ENCODE data around the gene KIF1B. TPM values are rescaled to one million over a fixed set of nuclear protein-coding genes. Genes with fewer than 3 reads are reported as not detected.

KIF1B gene
- total and polyA plus RNA-seq, 2 experiments from 2014 or later, result 21.5 to 68.4 TPM

DNA sequence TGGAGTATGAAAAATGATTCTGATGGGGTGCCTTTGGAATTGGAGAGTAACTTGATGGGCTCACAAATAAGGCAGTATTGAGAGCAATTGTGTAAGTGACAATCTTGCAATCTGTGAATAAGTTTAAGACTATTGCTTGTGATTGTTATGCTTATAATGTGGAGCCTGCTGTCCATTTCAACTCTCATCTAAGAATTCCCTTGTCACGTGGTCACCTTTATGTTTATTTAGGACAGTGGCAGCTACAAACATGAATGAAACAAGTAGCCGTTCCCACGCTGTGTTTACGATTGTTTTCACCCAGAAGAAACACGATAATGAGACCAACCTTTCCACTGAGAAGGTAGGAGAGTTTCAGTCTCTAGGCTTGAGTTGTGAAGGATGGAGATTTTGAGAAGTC lies 57.6 kb downstream of the KIF1B start:
- ATAC-seq (no peak), DNase-seq (ENCODE audit: low spot score) (no peak)
- Histone ChIP-seq H4K20me1 (replicated peaks; ENCODE audit: insufficient read depth) (no peaks in the 10 kb centered on the region), H3K4me2 (no peak overlapping the region), H3K4me3 (no peak overlapping the region), H3K36me3 (ENCODE audit: insufficient read depth) (peaks cover 17% of the 10 kb centered on the region; the same call in 1 of the 2 replicates), H3F3A (replicated peaks; ENCODE audit: low read depth) (no peaks in the 10 kb centered on the region), H3K27ac (ENCODE audit: low read depth) (0 out of 2 replicates have a peak overlapping the region, but pooled peaks have one; percentile 3), H2AFZ (no peak overlapping the region), H3K27me3 (ENCODE audit: insufficient read depth) (no peaks in the 10 kb centered on the region), H3K79me2 (replicated peaks; ENCODE audit: insufficient read depth) (no peaks in the 10 kb centered on the region), H3K4me1 (ENCODE audit: insufficient read depth) (no peaks in the 10 kb centered on the region), H3K9me2 (ENCODE audit: insufficient read depth) (no peaks in the 10 kb centered on the region)
- no peaks in the 10 kb centered on the region for H3K4me1 Mint-ChIP-seq
- H3K27ac Mint-ChIP-seq, result no peak overlapping the region
- no peak for TF ChIP-seq EZH2phosphoT487 (IDR thresholded peaks at IDR 0.05; ENCODE audit: unreplicated experiment)
- TF ChIP-seq, protein P1, sequence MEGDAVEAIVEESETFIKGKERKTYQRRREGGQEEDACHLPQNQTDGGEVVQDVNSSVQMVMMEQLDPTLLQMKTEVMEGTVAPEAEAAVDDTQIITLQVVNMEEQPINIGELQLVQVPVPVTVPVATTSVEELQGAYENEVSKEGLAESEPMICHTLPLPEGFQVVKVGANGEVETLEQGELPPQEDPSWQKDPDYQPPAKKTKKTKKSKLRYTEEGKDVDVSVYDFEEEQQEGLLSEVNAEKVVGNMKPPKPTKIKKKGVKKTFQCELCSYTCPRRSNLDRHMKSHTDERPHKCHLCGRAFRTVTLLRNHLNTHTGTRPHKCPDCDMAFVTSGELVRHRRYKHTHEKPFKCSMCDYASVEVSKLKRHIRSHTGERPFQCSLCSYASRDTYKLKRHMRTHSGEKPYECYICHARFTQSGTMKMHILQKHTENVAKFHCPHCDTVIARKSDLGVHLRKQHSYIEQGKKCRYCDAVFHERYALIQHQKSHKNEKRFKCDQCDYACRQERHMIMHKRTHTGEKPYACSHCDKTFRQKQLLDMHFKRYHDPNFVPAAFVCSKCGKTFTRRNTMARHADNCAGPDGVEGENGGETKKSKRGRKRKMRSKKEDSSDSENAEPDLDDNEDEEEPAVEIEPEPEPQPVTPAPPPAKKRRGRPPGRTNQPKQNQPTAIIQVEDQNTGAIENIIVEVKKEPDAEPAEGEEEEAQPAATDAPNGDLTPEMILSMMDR (conservative IDR thresholded peaks at IDR 0.05; ENCODE audit: low read depth in 2 of 2), result no peak
- H3K36me3 Mint-ChIP-seq (ENCODE audit: low read depth), result peaks cover 30% of the 10 kb centered on the region; the same call in 2 of the 3 replicates
- H3K27me3 Mint-ChIP-seq (ENCODE audit: insufficient read depth, low read depth, poor library complexity), result no peaks in the 10 kb centered on the region
- H3K4me3 Mint-ChIP-seq, result no peak overlapping the region
- no peaks in the 10 kb centered on the region for H3K9me3 Mint-ChIP-seq

DNA sequence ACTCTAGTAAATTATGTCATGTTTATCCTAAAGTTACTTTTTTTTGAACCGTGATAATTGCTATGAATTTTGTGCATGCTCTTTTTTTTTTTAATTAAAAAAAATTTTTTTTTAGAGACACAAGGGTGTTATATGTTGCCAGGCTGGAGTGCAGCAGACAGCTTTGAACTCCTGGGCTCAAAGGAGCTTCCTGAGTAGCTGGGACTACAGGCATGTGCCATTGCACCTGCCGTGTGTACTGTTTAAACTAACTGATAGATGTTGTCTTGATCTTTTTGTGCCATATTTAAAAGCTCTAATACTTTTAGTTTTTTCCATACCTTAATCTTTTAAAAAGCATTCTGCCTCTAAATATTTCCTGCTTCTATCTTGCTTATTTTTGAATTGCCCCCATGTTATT lies 60.7 kb downstream of the KIF1B start:
- Mint-ChIP-seq H3K4me3 (no peak overlapping the region), H3K27ac (no peak overlapping the region), H3K9me3 (no peaks in the 10 kb centered on the region), H3K36me3 (ENCODE audit: low read depth) (peaks cover 22% of the 10 kb centered on the region; the same call in 2 of the 3 replicates), H3K4me1 (no peaks in the 10 kb centered on the region), H3K27me3 (ENCODE audit: insufficient read depth, low read depth, poor library complexity) (no peaks in the 10 kb centered on the region)
- TF ChIP-seq ZNF331 (CRISPR knock-in tag; IDR thresholded peaks at IDR 0.05; ENCODE audit: low read depth) (no peak), EZH2phosphoT487 (IDR thresholded peaks at IDR 0.05; ENCODE audit: unreplicated experiment) (no peak), JUNB (IDR thresholded peaks at IDR 0.05; ENCODE audit: unreplicated experiment) (no peak), ZNF114 (CRISPR knock-in tag; IDR thresholded peaks at IDR 0.05) (no peak), STAT1 (IDR thresholded peaks at IDR 0.05; ENCODE audit: unreplicated experiment) (no peak), NANOG (IDR thresholded peaks at IDR 0.05; ENCODE audit: borderline replicate concordance) (no peak)
- TF ChIP-seq, protein P1 (conservative IDR thresholded peaks at IDR 0.05; ENCODE audit: low read depth in 2 of 2), result no peak
- no peaks in the 10 kb centered on the region for H3K4me1 ChIP-seq (ENCODE audit: insufficient read depth)
- no peak overlapping the region for H3K4me2 ChIP-seq
- ATAC-seq (no peak), DNase-seq (ENCODE audit: low spot score) (no peak)
- 0 out of 2 replicates have a peak, but pooled peaks cover 8% of the 10 kb centered on the region for H3K79me2 ChIP-seq (replicated peaks; ENCODE audit: insufficient read depth)
- no peaks in the 10 kb centered on the region for H3F3A ChIP-seq (replicated peaks; ENCODE audit: low read depth)
- H4K20me1 ChIP-seq (replicated peaks; ENCODE audit: insufficient read depth), result no peaks in the 10 kb centered on the region
- H2AFZ ChIP-seq, result no peak overlapping the region
- no peak overlapping the region for H3K4me3 ChIP-seq
- H3K9me2 ChIP-seq (ENCODE audit: insufficient read depth), result no peaks in the 10 kb centered on the region
- no peaks in the 10 kb centered on the region for H3K27me3 ChIP-seq (ENCODE audit: insufficient read depth)
- H3K27ac ChIP-seq (ENCODE audit: low read depth), result no peak overlapping the region
- 0 out of 2 replicates have a peak, but pooled peaks cover 9% of the 10 kb centered on the region for H3K36me3 ChIP-seq (ENCODE audit: insufficient read depth)
